ENCODE measurements around the gene NXNL1.

Gene NXNL1

GRCh38 chr19:17409990-17410389, 50.7 kb downstream of the NXNL1 start:
- H2BK5ac ChIP-seq (ENCODE audit: low read depth, low read length, poor library complexity) = no peak overlapping the region
- H3K79me2 ChIP-seq (ENCODE audit: control insufficient read depth, insufficient read depth, low read length, poor library complexity) = no peaks in the 10 kb centered on the region
- H3K36me3 ChIP-seq (ENCODE audit: control insufficient read depth in 1 of 2, insufficient read depth in 2 of 2, low read length in 2 of 2) = no peaks in the 10 kb centered on the region
- no peak overlapping the region for H3K4me2 ChIP-seq (ENCODE audit: low read length)
- no CpG with 5 or more reads among the region's 9 CpGs for WGBS (ENCODE audit: extremely low coverage, insufficient coverage, insufficient read length)
- no peaks in the 10 kb centered on the region for H3K9me3 ChIP-seq (ENCODE audit: insufficient read depth, low read depth, low read length)
- H3K18ac ChIP-seq (ENCODE audit: low read length) = no peak overlapping the region
- H4K8ac ChIP-seq (ENCODE audit: low read depth, low read length) = no peak overlapping the region
- H3K4me3 ChIP-seq (ENCODE audit: low read depth, low read length) = no peak overlapping the region
- no peak overlapping the region for H3K14ac ChIP-seq (ENCODE audit: low read length)
- H4K12ac ChIP-seq (ENCODE audit: low read depth, low read length) = no peak overlapping the region
- peaks cover 3% of the 10 kb centered on the region for H3K79me1 ChIP-seq (ENCODE audit: low read length)
- H4K91ac ChIP-seq (ENCODE audit: low read depth, low read length) = no peak overlapping the region
- no peaks in the 10 kb centered on the region for H3K27me3 ChIP-seq (ENCODE audit: insufficient read depth, low read length)
- H2AFZ ChIP-seq (ENCODE audit: insufficient read depth, low read length, poor library complexity) = no peak overlapping the region
- H2BK120ac ChIP-seq (ENCODE audit: insufficient read depth, low read length, poor library complexity) = no peak overlapping the region
- H2AK5ac ChIP-seq (ENCODE audit: low read length) = no peak overlapping the region
- no peak overlapping the region for H3K4ac ChIP-seq (ENCODE audit: low read depth, low read length)
- H2BK12ac ChIP-seq (ENCODE audit: low read length) = no peak overlapping the region
- no peak overlapping the region for H3K27ac ChIP-seq (ENCODE audit: low read depth, low read length)
- H3K23ac ChIP-seq (ENCODE audit: low read length) = no peak overlapping the region
- H3K4me1 ChIP-seq (ENCODE audit: control insufficient read depth in 1 of 2, insufficient read depth in 2 of 2, low read length in 2 of 2) = peaks cover 24 to 25% of the 10 kb centered on the region in 2 experiments
- H3K9ac ChIP-seq (ENCODE audit: low read length) = no peak overlapping the region
- no peak for DNase-seq

GRCh38 chr19:17406887-17407196, 53.9 kb downstream of the NXNL1 start:
- H3K79me2 ChIP-seq (ENCODE audit: control insufficient read depth, insufficient read depth, low read length, poor library complexity) = no peaks in the 10 kb centered on the region
- H2BK120ac ChIP-seq (ENCODE audit: insufficient read depth, low read length, poor library complexity) = no peak overlapping the region
- H3K27me3 ChIP-seq (ENCODE audit: insufficient read depth, low read length) = no peaks in the 10 kb centered on the region
- no peak overlapping the region for H3K4ac ChIP-seq (ENCODE audit: low read depth, low read length)
- H4K91ac ChIP-seq (ENCODE audit: low read depth, low read length) = no peak overlapping the region
- no peak overlapping the region for H2BK5ac ChIP-seq (ENCODE audit: low read depth, low read length, poor library complexity)
- H4K8ac ChIP-seq (ENCODE audit: low read depth, low read length) = no peak overlapping the region
- no peaks in the 10 kb centered on the region for H3K36me3 ChIP-seq (ENCODE audit: control insufficient read depth in 1 of 2, insufficient read depth in 2 of 2, low read length in 2 of 2)
- WGBS (ENCODE audit: extremely low coverage, insufficient coverage, insufficient read length) = no CpG with 5 or more reads among the region's 2 CpGs
- no peak overlapping the region for H2AK5ac ChIP-seq (ENCODE audit: low read length)
- H3K14ac ChIP-seq (ENCODE audit: low read length) = no peak overlapping the region
- no peak overlapping the region for H3K9ac ChIP-seq (ENCODE audit: low read length)
- DNase-seq = peak in 1 of 2 donors; percentile 18
- no peak overlapping the region for H3K23ac ChIP-seq (ENCODE audit: low read length)
- no peak overlapping the region for H2AFZ ChIP-seq (ENCODE audit: insufficient read depth, low read length, poor library complexity)
- no peak overlapping the region for H3K27ac ChIP-seq (ENCODE audit: low read depth, low read length)
- H2BK12ac ChIP-seq (ENCODE audit: low read length) = no peak overlapping the region
- H3K4me2 ChIP-seq (ENCODE audit: low read length) = no peak overlapping the region
- no peak overlapping the region for H4K12ac ChIP-seq (ENCODE audit: low read depth, low read length)
- no peak overlapping the region for H3K18ac ChIP-seq (ENCODE audit: low read length)
- H3K9me3 ChIP-seq (ENCODE audit: insufficient read depth, low read depth, low read length) = peaks cover 3% of the 10 kb centered on the region
- H3K79me1 ChIP-seq (ENCODE audit: low read length) = no peaks in the 10 kb centered on the region
- H3K4me3 ChIP-seq (ENCODE audit: low read depth, low read length) = no peak overlapping the region
- peaks cover 13 to 14% of the 10 kb centered on the region in 2 experiments for H3K4me1 ChIP-seq (ENCODE audit: control insufficient read depth in 1 of 2, insufficient read depth in 2 of 2, low read length in 2 of 2)

GRCh38 chr19:17406046-17406886, 54.5 kb downstream of the NXNL1 start:
- Histone ChIP-seq H3K79me1 (ENCODE audit: low read length) (no peaks in the 10 kb centered on the region), H2BK12ac (ENCODE audit: low read length) (peak overlapping the region; percentile 17), H3K4me2 (ENCODE audit: low read length) (no peak overlapping the region), H3K36me3 (ENCODE audit: control insufficient read depth in 1 of 2, insufficient read depth in 2 of 2, low read length in 2 of 2) (no peaks in the 10 kb centered on the region), H4K12ac (ENCODE audit: low read depth, low read length) (no peak overlapping the region), H3K27me3 (ENCODE audit: insufficient read depth, low read length) (no peaks in the 10 kb centered on the region), H3K27ac (ENCODE audit: low read depth, low read length) (no peak overlapping the region), H2AK5ac (ENCODE audit: low read length) (peak overlapping the region; percentile 28), H3K18ac (ENCODE audit: low read length) (no peak overlapping the region), H3K79me2 (ENCODE audit: control insufficient read depth, insufficient read depth, low read length, poor library complexity) (no peaks in the 10 kb centered on the region), H3K23ac (ENCODE audit: low read length) (no peak overlapping the region), H3K14ac (ENCODE audit: low read length) (no peak overlapping the region), H3K4ac (ENCODE audit: low read depth, low read length) (no peak overlapping the region), H4K91ac (ENCODE audit: low read depth, low read length) (no peak overlapping the region), H3K4me3 (ENCODE audit: low read depth, low read length) (no peak overlapping the region), H3K4me1 (ENCODE audit: control insufficient read depth in 1 of 2, insufficient read depth in 2 of 2, low read length in 2 of 2) (peaks cover 11 to 12% of the 10 kb centered on the region in 2 experiments), H3K9ac (ENCODE audit: low read length) (no peak overlapping the region), H2BK120ac (ENCODE audit: insufficient read depth, low read length, poor library complexity) (no peak overlapping the region), H2AFZ (ENCODE audit: insufficient read depth, low read length, poor library complexity) (no peak overlapping the region), H3K9me3 (ENCODE audit: insufficient read depth, low read depth, low read length) (peaks cover 3% of the 10 kb centered on the region), H4K8ac (ENCODE audit: low read depth, low read length) (peak overlapping the region; percentile 55), H2BK5ac (ENCODE audit: low read depth, low read length, poor library complexity) (no peak overlapping the region)
- DNase-seq = no peak
- no CpG with 5 or more reads among the region's 10 CpGs for WGBS (ENCODE audit: extremely low coverage, insufficient coverage, insufficient read length)

All from trophoblast cell (in vitro differentiated cells and primary cell).